ENCODE results near the gene MYT1. TPM values are rescaled to one million over a fixed set of nuclear protein-coding genes. Genes with fewer than 3 reads are reported as not detected.

The MYT1 gene
- total and polyA plus RNA-seq, 2 of the 13 experiments (the other 11 are each of a cell fraction or from before 2014, with no cell fraction given): 0.58 to 2.5 TPM

GRCh38 chr20:64148581-64148980, 15.7 kb upstream of the MYT1 start (continued):
- TF ChIP-seq CERS6 (CRISPR knock-in tag; IDR thresholded peaks at IDR 0.05): no peak
- TF ChIP-seq CREBL2 (CRISPR knock-in tag; IDR thresholded peaks at IDR 0.05; ENCODE audit: borderline replicate concordance): no peak
- TF ChIP-seq ZNF562 (CRISPR knock-in tag; IDR thresholded peaks at IDR 0.05; ENCODE audit: borderline replicate concordance): no peak
- TF ChIP-seq PBX2 (CRISPR knock-in tag; IDR thresholded peaks at IDR 0.05): no peak
- no peak for TF ChIP-seq ZFP1 (CRISPR knock-in tag; IDR thresholded peaks at IDR 0.05)
- no peak for TF ChIP-seq TMF1 (CRISPR knock-in tag; IDR thresholded peaks at IDR 0.05; ENCODE audit: low read depth)
- TF ChIP-seq KAT8 (CRISPR knock-in tag; IDR thresholded peaks at IDR 0.05): no peak

- no peaks in the 10 kb centered on the region for H3K79me2 ChIP-seq (ENCODE audit: insufficient read depth, low read length)
- TF ChIP-seq FOXM1 (CRISPR knock-in tag; IDR thresholded peaks at IDR 0.05) (no peak), MTA1 (CRISPR knock-in tag; IDR thresholded peaks at IDR 0.05; ENCODE audit: borderline replicate concordance) (no peak), USF2 (IDR thresholded peaks at IDR 0.05; ENCODE audit: low read depth, low read length) (no peak), USF2 (CRISPR knock-in tag; IDR thresholded peaks at IDR 0.05; ENCODE audit: borderline replicate concordance) (no peak), TAF1 (CRISPR knock-in tag; IDR thresholded peaks at IDR 0.05) (no peak), ZFP36L1 (CRISPR knock-in tag; IDR thresholded peaks at IDR 0.05) (no peak), ZFP36L2 (CRISPR knock-in tag; IDR thresholded peaks at IDR 0.05) (no peak), ZNF276 (CRISPR knock-in tag; IDR thresholded peaks at IDR 0.05; ENCODE audit: low read depth) (no peak), ZNF253 (CRISPR knock-in tag; IDR thresholded peaks at IDR 0.05; ENCODE audit: borderline replicate concordance) (no peak), ZNF547 (CRISPR knock-in tag; IDR thresholded peaks at IDR 0.05) (no peak)
- 46% methylated on average over 7 of the region's 7 CpGs for WGBS (ENCODE audit: low lambda C conversion rate)
- no peak overlapping the region for H2AFZ ChIP-seq (ENCODE audit: low read length)
- peaks cover 21% of the 10 kb centered on the region for H3K9me3 ChIP-seq (ENCODE audit: low read length)
- H4K20me1 ChIP-seq (ENCODE audit: insufficient read depth, low read length): no peaks in the 10 kb centered on the region
- no peak overlapping the region for H3K27ac ChIP-seq (ENCODE audit: extremely low read length, insufficient read depth, low read length)
- no peak overlapping the region for H3K4me3 ChIP-seq (replicated peaks in 1 of 3; ENCODE audit: insufficient read depth in 1 of 3, low read depth in 2 of 3, low read length in 3 of 3)
- no TSS peak for BruUV-seq (replicated peaks)
- H3K4me2 ChIP-seq (ENCODE audit: low read depth, low read length): no peak overlapping the region
- FAIRE-seq (no peak), ATAC-seq (no peak), DNase-seq (ENCODE audit: low spot score) (no peak)
- in situ Hi-C loops (cut with HindIII; ENCODE audit: extremely low pct_ligation_motif_present, low pct_unique_long_range_greater_than_20kb) (no loop called here), intact Hi-C loops (cut with micrococcal nuclease; ENCODE audit: unreplicated experiment) (no loop called here)
- H3K9ac ChIP-seq (ENCODE audit: insufficient read depth, low read depth, low read length): no peak overlapping the region
- no peaks in the 10 kb centered on the region for H3K36me3 ChIP-seq (replicated peaks in 1 of 2; ENCODE audit: control insufficient read depth in 1 of 2, insufficient read depth in 2 of 2, low read length in 2 of 2)
- ChIA-PET POLR2A (no interaction called here), CTCF (ENCODE audit: low intra/inter-chr PET ratio, low total read pairs) (no interaction called here)
- H3K27me3 ChIP-seq (ENCODE audit: control insufficient read depth in 1 of 2, insufficient read depth in 2 of 2, low read length in 2 of 2): peaks cover 6 to 26% of the 10 kb centered on the region in 2 experiments; a peak in 4 of 5 replicates
- H3K4me1 ChIP-seq (ENCODE audit: insufficient read depth, low read length): peaks cover 12% of the 10 kb centered on the region; the same call in 1 of the 2 replicates
These were observed 15.1 kb upstream of the MYT1 start for GRCh38 chr20:64149141-64149540.

Measured in HepG2 (cell line).